ENCODE measurements around the gene RPL29. TPM values are rescaled to one million over a fixed set of nuclear protein-coding genes. Genes with fewer than 3 reads are reported as not detected.

Gene RPL29
- total and polyA plus RNA-seq, 2 of the 8 experiments (the other 6 are each of a cell fraction or from before 2014, with no cell fraction given): 1,467 to 2,660 TPM

DNA sequence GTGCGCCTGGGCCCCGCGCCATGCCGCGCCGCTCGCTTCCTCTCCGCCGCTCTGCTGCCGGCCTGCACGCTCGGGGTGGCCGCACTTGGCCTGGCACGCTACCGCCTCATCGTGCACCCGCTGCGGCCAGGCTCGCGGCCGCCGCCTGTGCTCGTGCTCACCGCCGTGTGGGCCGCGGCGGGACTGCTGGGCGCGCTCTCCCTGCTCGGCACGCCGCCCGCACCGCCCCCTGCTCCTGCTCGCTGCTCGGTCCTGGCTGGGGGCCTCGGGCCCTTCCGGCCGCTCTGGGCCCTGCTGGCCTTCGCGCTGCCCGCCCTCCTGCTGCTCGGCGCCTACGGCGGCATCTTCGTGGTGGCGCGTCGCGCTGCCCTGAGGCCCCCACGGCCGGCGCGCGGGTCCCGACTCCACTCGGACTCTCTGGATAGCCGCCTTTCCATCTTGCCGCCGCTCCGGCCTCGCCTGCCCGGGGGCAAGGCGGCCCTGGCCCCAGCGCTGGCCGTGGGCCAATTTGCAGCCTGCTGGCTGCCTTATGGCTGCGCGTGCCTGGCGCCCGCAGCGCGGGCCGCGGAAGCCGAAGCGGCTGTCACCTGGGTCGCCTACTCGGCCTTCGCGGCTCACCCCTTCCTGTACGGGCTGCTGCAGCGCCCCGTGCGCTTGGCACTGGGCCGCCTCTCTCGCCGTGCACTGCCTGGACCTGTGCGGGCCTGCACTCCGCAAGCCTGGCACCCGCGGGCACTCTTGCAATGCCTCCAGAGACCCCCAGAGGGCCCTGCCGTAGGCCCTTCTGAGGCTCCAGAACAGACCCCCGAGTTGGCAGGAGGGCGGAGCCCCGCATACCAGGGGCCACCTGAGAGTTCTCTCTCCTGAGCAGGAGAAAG lies 39.6 kb downstream of the RPL29 start:
- ChIA-PET CTCF (ENCODE audit: partially characterized antibody) (interaction anchor here (0.9 to 6.2 kb wide), 10 partner anchors 10 to 35 kb away, joined by 3 to 64 read pairs (median 10); partner anchors contain the start of genes ABHD14A, ABHD14B, ACY1 and PARP3), POLR2A (ENCODE audit: partially characterized antibody) (interaction anchor here (1.1 to 29.3 kb wide), 7 partner anchors 10 to 37 kb away, joined by 3 to 923 read pairs (median 61); partner anchors contain the start of genes ABHD14A, ABHD14B, ACY1 and PARP3)
- peaks cover 0 to 15% (median 7%) of the 10 kb centered on the region in 4 experiments; a peak in 6 of 7 replicates for H3K4me1 ChIP-seq (replicated peaks in 1 of 4; ENCODE audit: control insufficient read depth in 3 of 4, insufficient read depth in 4 of 4, low read length in 3 of 4)
- DNase-seq (ENCODE audit: low read depth in 1 of 2, low spot score in 2 of 2) (peak in 1 of 2 experiments; percentile 89), FAIRE-seq (no peak)
- H3K9ac ChIP-seq (replicated peaks in 1 of 4; ENCODE audit: extremely low read depth in 1 of 4, low read depth in 3 of 4, low read length in 3 of 4): peak overlapping the region in 2 of 4 experiments; percentile 9 to 14; a peak in 2 of 7 replicates
- no peaks in the 10 kb centered on the region for H3K9me3 ChIP-seq (ENCODE audit: insufficient read depth in 2 of 2, low read depth in 1 of 2, low read length in 1 of 2)
- peak overlapping the region; percentile 13 to 66 (median 48); a peak in 7 of 8 replicates for H3K4me3 ChIP-seq (ENCODE audit: extremely low read depth in 1 of 4, insufficient read depth in 2 of 4, low read depth in 3 of 4, low read length in 4 of 4)
- peaks cover 15 to 43% (median 35%) of the 10 kb centered on the region in 4 experiments for H3K27me3 ChIP-seq (replicated peaks in 1 of 4; ENCODE audit: control insufficient read depth in 3 of 4, extremely low read depth in 1 of 4, insufficient read depth in 3 of 4, low read length in 3 of 4)
- H4K91ac ChIP-seq (replicated peaks; ENCODE audit: insufficient read length, low read length): peak overlapping the region; percentile 26
- peak overlapping the region; percentile 86; the same call in 1 of the 2 replicates for H2BK12ac ChIP-seq (ENCODE audit: low read depth, low read length)
- no peak overlapping the region for H2BK20ac ChIP-seq (ENCODE audit: low read length)
- H3K18ac ChIP-seq (ENCODE audit: extremely low read depth, low read length): peak overlapping the region; percentile 71
- no peak overlapping the region for H3K27ac ChIP-seq (ENCODE audit: low read depth, low read length)
- H2BK15ac ChIP-seq (ENCODE audit: low read length): no peak overlapping the region
- peaks cover 8% of the 10 kb centered on the region; the same call in 1 of the 2 replicates for H3K23me2 ChIP-seq (ENCODE audit: low read depth, low read length)
- no peak overlapping the region for H2AK5ac ChIP-seq (ENCODE audit: low read depth, low read length)
- no peak overlapping the region for H3K14ac ChIP-seq (ENCODE audit: insufficient read length)
- H3K4me2 ChIP-seq (ENCODE audit: insufficient read depth in 1 of 2, low read depth in 2 of 2, low read length in 2 of 2): peak overlapping the region; percentile 59 to 88
- H3K56ac ChIP-seq (replicated peaks; ENCODE audit: insufficient read length, low read depth, low read length): no peak overlapping the region
- H3K36me3 ChIP-seq (ENCODE audit: control insufficient read depth in 2 of 4, insufficient read depth in 4 of 4, low read length in 3 of 4): no peaks in the 10 kb centered on the region
- WGBS, 2 experiments (ENCODE audit: extremely low coverage in 1 of 2, insufficient coverage in 1 of 2, insufficient read length in 1 of 2, insufficient replicate concordance in 2 of 2, low coverage in 1 of 2, low lambda C conversion rate in 2 of 2, missing lambda C conversion rate in 1 of 2): 4% methylated on average over 73 of the region's 97 CpGs; no CpG with 5 or more reads in 1 of the 2 experiments
- peaks cover 0 to 2% of the 10 kb centered on the region in 2 experiments for H4K20me1 ChIP-seq (replicated peaks in 1 of 2; ENCODE audit: control insufficient read depth in 1 of 2, insufficient read depth in 2 of 2, low read length in 2 of 2)
- H3K4ac ChIP-seq (replicated peaks; ENCODE audit: insufficient read length, low read depth, low read length): peak overlapping the region; percentile 34
- H2BK120ac ChIP-seq (replicated peaks; ENCODE audit: low read depth, low read length): no peak overlapping the region
- no peak overlapping the region for H4K5ac ChIP-seq (ENCODE audit: insufficient read length, low read depth, low read length)
- no peaks in the 10 kb centered on the region for H3K79me1 ChIP-seq (ENCODE audit: low read depth, low read length)
- no peaks in the 10 kb centered on the region for H3K79me2 ChIP-seq (ENCODE audit: control insufficient read depth in 1 of 2, insufficient read depth in 2 of 2, low read length in 2 of 2)
- H2BK5ac ChIP-seq (ENCODE audit: low read depth, low read length): no peak overlapping the region
- H4K8ac ChIP-seq (ENCODE audit: extremely low read depth, insufficient read depth, low read length): peak overlapping the region; percentile 91
- H3K23ac ChIP-seq (ENCODE audit: insufficient read length): no peak overlapping the region
- peak overlapping the region; percentile 92; the same call in 1 of the 2 replicates for H2AFZ ChIP-seq (ENCODE audit: low read length)
- TF ChIP-seq POLR2A (IDR thresholded peaks at IDR 0.05; ENCODE audit: control extremely low read depth in 1 of 2, low read depth in 2 of 2, low read length in 2 of 2) (peak in 1 of 2 experiments; percentile 6; a peak in 1 of 3 replicates), HDAC2 (IDR thresholded peaks at IDR 0.05; ENCODE audit: borderline replicate concordance in 1 of 2, low read depth in 2 of 2, low read length in 2 of 2) (0 out of 4 replicates have a peak, but pooled peaks of 1 of the 2 experiments have one; percentile 37), TAF1 (IDR thresholded peaks at IDR 0.05; ENCODE audit: low read depth, low read length) (0 out of 2 replicates have a peak, but pooled peaks have one; percentile 34), RFX5 (IDR thresholded peaks at IDR 0.05; ENCODE audit: borderline replicate concordance, low read depth, low read length) (no peak), SP1 (IDR thresholded peaks at IDR 0.05; ENCODE audit: low read depth, low read length) (no peak)
- TF ChIP-seq, protein P1, sequence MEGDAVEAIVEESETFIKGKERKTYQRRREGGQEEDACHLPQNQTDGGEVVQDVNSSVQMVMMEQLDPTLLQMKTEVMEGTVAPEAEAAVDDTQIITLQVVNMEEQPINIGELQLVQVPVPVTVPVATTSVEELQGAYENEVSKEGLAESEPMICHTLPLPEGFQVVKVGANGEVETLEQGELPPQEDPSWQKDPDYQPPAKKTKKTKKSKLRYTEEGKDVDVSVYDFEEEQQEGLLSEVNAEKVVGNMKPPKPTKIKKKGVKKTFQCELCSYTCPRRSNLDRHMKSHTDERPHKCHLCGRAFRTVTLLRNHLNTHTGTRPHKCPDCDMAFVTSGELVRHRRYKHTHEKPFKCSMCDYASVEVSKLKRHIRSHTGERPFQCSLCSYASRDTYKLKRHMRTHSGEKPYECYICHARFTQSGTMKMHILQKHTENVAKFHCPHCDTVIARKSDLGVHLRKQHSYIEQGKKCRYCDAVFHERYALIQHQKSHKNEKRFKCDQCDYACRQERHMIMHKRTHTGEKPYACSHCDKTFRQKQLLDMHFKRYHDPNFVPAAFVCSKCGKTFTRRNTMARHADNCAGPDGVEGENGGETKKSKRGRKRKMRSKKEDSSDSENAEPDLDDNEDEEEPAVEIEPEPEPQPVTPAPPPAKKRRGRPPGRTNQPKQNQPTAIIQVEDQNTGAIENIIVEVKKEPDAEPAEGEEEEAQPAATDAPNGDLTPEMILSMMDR (IDR thresholded peaks at IDR 0.05; ENCODE audit: control extremely low read depth in 1 of 3, insufficient read depth in 1 of 3, low read depth in 1 of 3, low read length in 3 of 3): peak in 2 of 3 experiments; percentile 63 to 81; a peak in 3 of 4 replicates
- TF ChIP-seq, protein P2, sequence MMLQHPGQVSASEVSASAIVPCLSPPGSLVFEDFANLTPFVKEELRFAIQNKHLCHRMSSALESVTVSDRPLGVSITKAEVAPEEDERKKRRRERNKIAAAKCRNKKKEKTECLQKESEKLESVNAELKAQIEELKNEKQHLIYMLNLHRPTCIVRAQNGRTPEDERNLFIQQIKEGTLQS (IDR thresholded peaks at IDR 0.05; ENCODE audit: insufficient read depth, low read depth, low read length): no peak
